Measurements from ENCODE around the gene CXCL8. TPM values are rescaled to one million over a fixed set of nuclear protein-coding genes. Genes with fewer than 3 reads are reported as not detected.

Gene CXCL8
- total and polyA plus RNA-seq, 9 of the 15 experiments (the other 6 are each of a cell fraction or from before 2014, with no cell fraction given) = 1.6 to 7.7 (median 3.3) TPM

DNA sequence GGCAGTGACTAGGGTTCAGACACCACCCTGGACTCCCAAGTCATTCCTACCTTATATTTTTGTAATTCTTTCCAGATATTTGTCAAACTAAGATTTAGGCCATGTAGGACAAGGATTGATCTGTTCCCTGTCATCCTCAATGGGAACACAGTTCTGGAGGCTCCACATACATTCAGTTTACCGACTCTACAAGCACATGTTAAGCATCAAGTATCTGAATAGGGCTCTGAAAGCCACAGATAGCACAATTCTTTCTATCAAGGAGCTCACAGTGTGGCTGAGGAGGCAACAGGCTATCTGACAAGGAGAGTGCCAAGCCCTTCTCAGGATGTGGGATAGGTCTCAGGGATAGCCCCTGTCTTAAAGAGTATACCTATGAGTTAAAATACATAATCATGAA, 37.0 kb upstream of the CXCL8 start:
- Histone ChIP-seq H2AFZ (ENCODE audit: low read depth, low read length) (peak overlapping the region; percentile 86), H3K27ac (ENCODE audit: extremely low read depth, low read depth, low read length) (peak overlapping the region; percentile 84), H3K4me3 (no peak overlapping the region), H3K9ac (ENCODE audit: insufficient read depth in 1 of 2, low read depth in 2 of 2, low read length in 2 of 2) (peak overlapping the region in 1 of 2 experiments; percentile 38; a peak in 1 of 4 replicates), H3K36me3 (ENCODE audit: control insufficient read depth, insufficient read depth, low read length) (no peaks in the 10 kb centered on the region), H3K9me1 (ENCODE audit: control insufficient read depth, insufficient read depth, low read length) (no peaks in the 10 kb centered on the region), H3K4me1 (replicated peaks in 1 of 2; ENCODE audit: control insufficient read depth in 2 of 2, insufficient read depth in 2 of 2, low read length in 2 of 2) (peaks cover 0 to 57% of the 10 kb centered on the region in 2 experiments; a peak in 4 of 5 replicates), H4K20me1 (replicated peaks; ENCODE audit: control insufficient read depth, insufficient read depth, low read length) (no peaks in the 10 kb centered on the region), H3K79me2 (ENCODE audit: control insufficient read depth, insufficient read depth, low read length) (no peaks in the 10 kb centered on the region), H3K27me3 (ENCODE audit: control insufficient read depth in 2 of 2, insufficient read depth in 2 of 2, low read length in 2 of 2) (no peaks in the 10 kb centered on the region), H3K4me2 (ENCODE audit: insufficient read depth, low read length) (peak overlapping the region; percentile 13; the same call in 1 of the 2 replicates), H3K9me3 (replicated peaks; ENCODE audit: control insufficient read depth, insufficient read depth, low read depth, low read length) (no peaks in the 10 kb centered on the region)
- in situ Hi-C loops (cut with MboI) (loop anchor here (25.0 kb wide), 1 partner anchor 959 kb away; no protein-coding TSS in a partner anchor), intact Hi-C loops (cut with micrococcal nuclease) (no loop called here)
- CTCF ChIA-PET (ENCODE audit: low intra/inter-chr PET ratio) = no interaction called here
- POLR2A ChIA-PET = no interaction called here
- peak; percentile 74 for FAIRE-seq
- DNase-seq (ENCODE audit: extremely low read depth in 1 of 4, low spot score in 3 of 4) = peak; percentile 16 to 67 (median 26)
- WGBS (ENCODE audit: insufficient coverage, low coverage, missing lambda C conversion rate) = 0% methylated on average over 1 of the region's 1 CpG
- BruUV-seq (replicated peaks) = no TSS peak
- ATAC-seq = peak; percentile 52
- no peak for TF ChIP-seq CREM (IDR thresholded peaks at IDR 0.05; ENCODE audit: low read depth)
- TF ChIP-seq ARID1B (IDR thresholded peaks at IDR 0.05) = 0 out of 2 replicates have a peak, but pooled peaks have one; percentile 36
- peak; percentile 22; the same call in 1 of the 2 replicates for TF ChIP-seq TAL1 (IDR thresholded peaks at IDR 0.05)
- peak; percentile 82 for TF ChIP-seq CBFA2T3 (IDR thresholded peaks at IDR 0.05)
- TF ChIP-seq BACH1 (tag; IDR thresholded peaks at IDR 0.05) = no peak
- peak; percentile 54; the same call in 1 of the 2 replicates for TF ChIP-seq EP300 (IDR thresholded peaks at IDR 0.05; ENCODE audit: low read length)
- TF ChIP-seq ZNF668 (CRISPR knock-in tag; IDR thresholded peaks at IDR 0.05) = 0 out of 2 replicates have a peak, but pooled peaks have one; percentile 46
- peak; percentile 17 for TF ChIP-seq NFRKB (IDR thresholded peaks at IDR 0.05; ENCODE audit: low read depth)
- peak; percentile 14 for TF ChIP-seq TBP (optimal IDR thresholded peaks at IDR 0.05; ENCODE audit: low read depth, low read length)
- TF ChIP-seq, protein P1, sequence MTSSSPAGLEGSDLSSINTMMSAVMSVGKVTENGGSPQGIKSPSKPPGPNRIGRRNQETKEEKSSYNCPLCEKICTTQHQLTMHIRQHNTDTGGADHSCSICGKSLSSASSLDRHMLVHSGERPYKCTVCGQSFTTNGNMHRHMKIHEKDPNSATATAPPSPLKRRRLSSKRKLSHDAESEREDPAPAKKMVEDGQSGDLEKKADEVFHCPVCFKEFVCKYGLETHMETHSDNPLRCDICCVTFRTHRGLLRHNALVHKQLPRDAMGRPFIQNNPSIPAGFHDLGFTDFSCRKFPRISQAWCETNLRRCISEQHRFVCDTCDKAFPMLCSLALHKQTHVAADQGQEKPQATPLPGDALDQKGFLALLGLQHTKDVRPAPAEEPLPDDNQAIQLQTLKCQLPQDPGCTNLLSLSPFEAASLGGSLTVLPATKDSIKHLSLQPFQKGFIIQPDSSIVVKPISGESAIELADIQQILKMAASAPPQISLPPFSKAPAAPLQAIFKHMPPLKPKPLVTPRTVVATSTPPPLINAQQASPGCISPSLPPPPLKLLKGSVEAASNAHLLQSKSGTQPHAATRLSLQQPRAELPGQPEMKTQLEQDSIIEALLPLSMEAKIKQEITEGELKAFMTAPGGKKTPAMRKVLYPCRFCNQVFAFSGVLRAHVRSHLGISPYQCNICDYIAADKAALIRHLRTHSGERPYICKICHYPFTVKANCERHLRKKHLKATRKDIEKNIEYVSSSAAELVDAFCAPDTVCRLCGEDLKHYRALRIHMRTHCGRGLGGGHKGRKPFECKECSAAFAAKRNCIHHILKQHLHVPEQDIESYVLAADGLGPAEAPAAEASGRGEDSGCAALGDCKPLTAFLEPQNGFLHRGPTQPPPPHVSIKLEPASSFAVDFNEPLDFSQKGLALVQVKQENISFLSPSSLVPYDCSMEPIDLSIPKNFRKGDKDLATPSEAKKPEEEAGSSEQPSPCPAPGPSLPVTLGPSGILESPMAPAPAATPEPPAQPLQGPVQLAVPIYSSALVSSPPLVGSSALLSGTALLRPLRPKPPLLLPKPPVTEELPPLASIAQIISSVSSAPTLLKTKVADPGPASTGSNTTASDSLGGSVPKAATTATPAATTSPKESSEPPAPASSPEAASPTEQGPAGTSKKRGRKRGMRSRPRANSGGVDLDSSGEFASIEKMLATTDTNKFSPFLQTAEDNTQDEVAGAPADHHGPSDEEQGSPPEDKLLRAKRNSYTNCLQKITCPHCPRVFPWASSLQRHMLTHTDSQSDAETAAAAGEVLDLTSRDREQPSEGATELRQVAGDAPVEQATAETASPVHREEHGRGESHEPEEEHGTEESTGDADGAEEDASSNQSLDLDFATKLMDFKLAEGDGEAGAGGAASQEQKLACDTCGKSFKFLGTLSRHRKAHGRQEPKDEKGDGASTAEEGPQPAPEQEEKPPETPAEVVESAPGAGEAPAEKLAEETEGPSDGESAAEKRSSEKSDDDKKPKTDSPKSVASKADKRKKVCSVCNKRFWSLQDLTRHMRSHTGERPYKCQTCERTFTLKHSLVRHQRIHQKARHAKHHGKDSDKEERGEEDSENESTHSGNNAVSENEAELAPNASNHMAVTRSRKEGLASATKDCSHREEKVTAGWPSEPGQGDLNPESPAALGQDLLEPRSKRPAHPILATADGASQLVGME (CRISPR knock-in tag; IDR thresholded peaks at IDR 0.05) = no peak
- TF ChIP-seq ZSCAN29 (IDR thresholded peaks at IDR 0.05) = no peak
- TF ChIP-seq ZNF431 (CRISPR knock-in tag; IDR thresholded peaks at IDR 0.05) = no peak
